ENCODE results near the gene TCOF1. TPM values are rescaled to one million over a fixed set of nuclear protein-coding genes. Genes with fewer than 3 reads are reported as not detected.
A peak's percentile ranks its signal among the peaks of the same experiment; 100 is the strongest.
"Not testable (repeated sequence)": the region's sequence is repeated elsewhere in the genome, so short reads cannot be mapped to it uniquely, and the experiment has no call there.

TCOF1 gene
- total and polyA plus RNA-seq, 2 experiments from 2014 or later: 86.8 to 165 TPM

DNA sequence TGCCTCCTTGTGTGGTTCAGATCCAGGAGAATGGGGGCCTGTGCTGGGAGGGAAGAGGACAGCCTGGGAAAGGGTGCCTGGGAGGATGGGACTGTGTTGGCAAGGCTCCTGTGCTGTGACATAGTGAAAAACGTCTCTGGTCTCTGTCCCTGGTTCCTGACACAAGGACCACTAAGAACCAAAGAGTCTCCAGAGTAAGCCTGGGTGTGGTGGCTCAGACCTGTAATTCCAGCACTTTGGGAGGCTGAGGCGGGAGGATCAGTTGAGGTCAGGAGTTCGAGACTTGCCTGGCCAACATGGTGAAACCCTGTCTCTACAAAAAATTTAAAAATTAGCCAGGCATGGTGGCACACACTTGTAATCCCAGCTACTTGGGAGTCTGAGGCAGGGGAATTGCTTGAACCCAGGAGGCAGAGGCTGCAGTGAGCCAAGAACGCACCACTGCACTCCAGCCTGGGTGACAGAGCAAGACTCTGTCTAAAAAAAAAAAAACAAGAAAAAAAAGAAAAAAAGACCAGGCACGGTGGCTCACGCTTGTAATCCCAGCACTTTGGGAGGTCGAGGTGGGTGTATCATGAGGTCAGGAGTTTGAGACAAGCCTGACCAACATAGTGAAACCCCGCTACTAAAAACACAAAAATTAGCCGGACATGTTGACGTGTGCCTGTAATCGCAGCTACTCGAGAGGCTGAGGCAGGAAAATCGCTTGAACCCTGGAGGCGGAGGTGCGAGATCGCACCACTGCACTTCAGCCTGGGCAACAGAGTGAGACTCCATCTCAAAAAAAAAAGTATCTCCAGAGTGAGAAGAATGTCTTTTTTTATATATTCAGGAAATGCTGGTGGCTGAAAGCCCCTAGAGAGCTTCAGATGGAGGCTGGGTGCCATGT lies 56.6 kb downstream of the TCOF1 start:
- not testable (repeated sequence) for H3K27me3 Mint-ChIP-seq (ENCODE audit: insufficient read depth, low read depth, poor library complexity); H3K36me3 ChIP-seq (ENCODE audit: insufficient read depth); DNase-seq (ENCODE audit: low spot score); H3K27ac ChIP-seq (ENCODE audit: low read depth); H3K9me2 ChIP-seq (ENCODE audit: insufficient read depth); H3K9me3 Mint-ChIP-seq; H4K20me1 ChIP-seq (replicated peaks; ENCODE audit: insufficient read depth); H3K4me3 Mint-ChIP-seq; ATAC-seq; H3K79me2 ChIP-seq (replicated peaks; ENCODE audit: insufficient read depth); H3K27me3 ChIP-seq (ENCODE audit: insufficient read depth); H3K27ac Mint-ChIP-seq; H3K4me3 ChIP-seq; H3K36me3 Mint-ChIP-seq (ENCODE audit: low read depth)
- peaks cover 16% of the 10 kb centered on the region; the same call in 1 of the 2 replicates for H3F3A ChIP-seq (replicated peaks; ENCODE audit: low read depth)
- H3K4me1 Mint-ChIP-seq: peaks cover 33% of the 10 kb centered on the region
- peak overlapping the region; percentile 82; the same call in 1 of the 2 replicates for H3K4me2 ChIP-seq
- H3K4me1 ChIP-seq (ENCODE audit: insufficient read depth): peaks cover 26% of the 10 kb centered on the region
- H2AFZ ChIP-seq: peak overlapping the region; percentile 96

GRCh38 chr5:150419630-150420270 lies 62.3 kb downstream of the TCOF1 start:
- Histone ChIP-seq H3K4me3 (no peak overlapping the region), H3K27ac (ENCODE audit: low read depth) (no peak overlapping the region), H4K20me1 (replicated peaks; ENCODE audit: insufficient read depth) (no peaks in the 10 kb centered on the region), H3K36me3 (ENCODE audit: insufficient read depth) (no peaks in the 10 kb centered on the region), H3K4me2 (no peak overlapping the region), H3F3A (replicated peaks; ENCODE audit: low read depth) (no peaks in the 10 kb centered on the region), H3K9me2 (ENCODE audit: insufficient read depth) (no peaks in the 10 kb centered on the region), H3K27me3 (ENCODE audit: insufficient read depth) (no peaks in the 10 kb centered on the region), H3K4me1 (ENCODE audit: insufficient read depth) (no peaks in the 10 kb centered on the region; the same call in 1 of the 2 replicates), H3K79me2 (replicated peaks; ENCODE audit: insufficient read depth) (no peaks in the 10 kb centered on the region), H2AFZ (peak overlapping the region; percentile 12; the same call in 1 of the 2 replicates)
- peaks cover 8% of the 10 kb centered on the region for H3K27me3 Mint-ChIP-seq (ENCODE audit: insufficient read depth, low read depth, poor library complexity)
- DNase-seq (ENCODE audit: low spot score) (no peak), ATAC-seq (peak; percentile 33; the same call in 2 of the 3 replicates)
- no peak overlapping the region for H3K27ac Mint-ChIP-seq
- no peak overlapping the region for H3K4me3 Mint-ChIP-seq
- H3K36me3 Mint-ChIP-seq (ENCODE audit: low read depth): no peaks in the 10 kb centered on the region
- H3K9me3 Mint-ChIP-seq: no peaks in the 10 kb centered on the region
- peaks cover 8% of the 10 kb centered on the region; the same call in 1 of the 3 replicates for H3K4me1 Mint-ChIP-seq
- TF ChIP-seq CREB1 (CRISPR knock-in tag; IDR thresholded peaks at IDR 0.05; ENCODE audit: low read depth): no peak
- TF ChIP-seq POLR2AphosphoS5 (IDR thresholded peaks at IDR 0.05; ENCODE audit: low read depth): no peak
- TF ChIP-seq ZNF114 (CRISPR knock-in tag; IDR thresholded peaks at IDR 0.05): no peak
- TF ChIP-seq JUNB (IDR thresholded peaks at IDR 0.05; ENCODE audit: unreplicated experiment): no peak

- Histone ChIP-seq H3K27ac (ENCODE audit: low read depth) (no peak overlapping the region), H3K27me3 (ENCODE audit: insufficient read depth) (no peaks in the 10 kb centered on the region), H3K4me1 (ENCODE audit: insufficient read depth) (no peaks in the 10 kb centered on the region; the same call in 1 of the 2 replicates), H3K4me3 (no peak overlapping the region), H3F3A (replicated peaks; ENCODE audit: low read depth) (no peaks in the 10 kb centered on the region), H4K20me1 (replicated peaks; ENCODE audit: insufficient read depth) (no peaks in the 10 kb centered on the region), H3K4me2 (no peak overlapping the region), H3K79me2 (replicated peaks; ENCODE audit: insufficient read depth) (no peaks in the 10 kb centered on the region), H3K36me3 (ENCODE audit: insufficient read depth) (no peaks in the 10 kb centered on the region), H2AFZ (no peak overlapping the region; the same call in 1 of the 2 replicates), H3K9me2 (ENCODE audit: insufficient read depth) (no peaks in the 10 kb centered on the region)
- DNase-seq (ENCODE audit: low spot score) (no peak), ATAC-seq (peak; percentile 67)
- Mint-ChIP-seq H3K27ac (no peak overlapping the region), H3K36me3 (ENCODE audit: low read depth) (no peaks in the 10 kb centered on the region), H3K9me3 (no peaks in the 10 kb centered on the region), H3K4me3 (no peak overlapping the region), H3K4me1 (peaks cover 8% of the 10 kb centered on the region; the same call in 1 of the 3 replicates), H3K27me3 (ENCODE audit: insufficient read depth, low read depth, poor library complexity) (peaks cover 8% of the 10 kb centered on the region)
- TF ChIP-seq ZNF462 (CRISPR knock-in tag; IDR thresholded peaks at IDR 0.05): no peak
- TF ChIP-seq NANOG (IDR thresholded peaks at IDR 0.05; ENCODE audit: borderline replicate concordance): no peak
- TF ChIP-seq STAT1 (IDR thresholded peaks at IDR 0.05; ENCODE audit: unreplicated experiment): no peak
- TF ChIP-seq JUNB (IDR thresholded peaks at IDR 0.05; ENCODE audit: unreplicated experiment): no peak
- TF ChIP-seq POLR2AphosphoS5 (IDR thresholded peaks at IDR 0.05; ENCODE audit: low read depth): no peak
- no peak for TF ChIP-seq EZH2 (IDR thresholded peaks at IDR 0.05; ENCODE audit: low read depth, unreplicated experiment)
These were observed 64.6 kb downstream of the TCOF1 start for GRCh38 chr5:150422075-150422474.

All from GM23338 (cell line).